GM18526 (cell line): Measurements from ENCODE around the gene CABP4.

Experiments used
- POLR2A ChIP-seq: IDR thresholded peaks from 3 replicates; pipeline ENCODE4 v1.6.1; 2011; ENCODE audit not compliant: insufficient read length; ENCODE audit errors: extremely low read depth

CABP4 gene

GRCh38 chr11:67415501-67416304 lies 39.5 kb upstream of the CABP4 start, which contains the start of gene CARNS1:
Gene CARNS1, plus strand, starts transcription at chr11:67415678. Its CDS starts 522 bp downstream, at chr11:67416200.
- TF ChIP-seq POLR2A: no peak

GRCh38 chr11:67416416-67417335 lies 38.5 kb upstream of the CABP4 start:
- no peak for TF ChIP-seq POLR2A

- TF ChIP-seq POLR2A: no peak
These were observed 37.7 kb upstream of the CABP4 start for GRCh38 chr11:67417425-67417824.

GRCh38 chr11:67418476-67419281 lies 36.5 kb upstream of the CABP4 start:
- TF ChIP-seq POLR2A: no peak

GRCh38 chr11:67419325-67420049 lies 35.7 kb upstream of the CABP4 start:
- TF ChIP-seq POLR2A: no peak

GRCh38 chr11:67420147-67420645 lies 35.0 kb upstream of the CABP4 start:
- TF ChIP-seq POLR2A: no peak

GRCh38 chr11:67420646-67421429 lies 34.3 kb upstream of the CABP4 start:
- peak; percentile 59 for TF ChIP-seq POLR2A

- no peak for TF ChIP-seq POLR2A
These were observed 33.6 kb upstream of the CABP4 start for GRCh38 chr11:67421430-67422031.

GRCh38 chr11:67422891-67423290 lies 32.3 kb upstream of the CABP4 start:
- TF ChIP-seq POLR2A: no peak

GRCh38 chr11:67423466-67423865 lies 31.7 kb upstream of the CABP4 start:
- no peak for TF ChIP-seq POLR2A

- TF ChIP-seq POLR2A: no peak
These were observed 31.1 kb upstream of the CABP4 start for GRCh38 chr11:67423891-67424613.

GRCh38 chr11:67428052-67429001 lies 26.8 kb upstream of the CABP4 start, which contains the start of gene RPS6KB2:
Gene RPS6KB2, plus strand, starts transcription at chr11:67428494. Its CDS starts 52 bp downstream, at chr11:67428546.
- peak; percentile 88 for TF ChIP-seq POLR2A
